B cell (primary cell): Measurements from ENCODE around the gene AHRR. TPM values are rescaled to one million over a fixed set of nuclear protein-coding genes. Genes with fewer than 3 reads are reported as not detected.

Experiments
- ATAC-seq: fragments of 200-7000 bp; cut with Tn5 transposase; one replicate; pipeline ENCODE4 v1.10.0; 2021; ENCODE audit warnings: low read depth, mild to moderate bottlenecking, moderate number of reproducible peaks, moderate library complexity
- CTCF ChIA-PET: fragments of 350-600 bp; sonication (Branson Sonifier 250); formaldehyde crosslinking; loops from one replicate; lab custom pipeline; 2021; ENCODE audit warnings: antibody characterized with exemption, inconsistent platforms; lab: Charles Lee
- POLR2A ChIA-PET: fragments of 350-600 bp; sonication (Branson Sonifier 250); formaldehyde crosslinking; loops from one replicate; lab custom pipeline; 2021; ENCODE audit warnings: antibody characterized with exemption; lab: Charles Lee
- DNase-seq: peaks from one replicate; pipeline ENCODE4 v3.0.0; 2013
- H2AFZ ChIP-seq: 2 replicates; pipeline ENCODE4 v1.6.1; 2012; ENCODE audit warnings: mild to moderate bottlenecking, low read depth, low read length; ENCODE audit not compliant: insufficient read depth, poor library complexity, severe bottlenecking
- H3K27ac ChIP-seq, 2 donors: 1 replicate in 1 of 2; 2 replicates in 1 of 2; pipeline ENCODE4 v1.5.1; 2012 to 2013; ENCODE audit warnings: low read length in 2 of 2, mild to moderate bottlenecking in 2 of 2, moderate library complexity in 1 of 2
- H3K27me3 ChIP-seq, 4 experiments: fragments of 200-600 bp in 1 of 4; sonication (generic) in 1 of 4; replicated peaks in 1 of 4; 1 replicate in 2 of 4; 2 replicates in 2 of 4; pipeline versions ENCODE4 v1.6.1 to v1.7.0; 2013 to 2016; ENCODE audit warnings: low read length in 3 of 4, mild to moderate bottlenecking in 2 of 4, mixed read lengths in 1 of 4, moderate library complexity in 1 of 4; ENCODE audit not compliant: insufficient read depth in 4 of 4, control insufficient read depth in 3 of 4; ENCODE audit errors: control extremely low read depth in 1 of 4
- H3K36me3 ChIP-seq, 2 experiments: replicated peaks in 1 of 2; 1 replicate in 1 of 2; 2 replicates in 1 of 2; pipeline versions ENCODE4 v1.6.1 to v1.7.1; 2013; ENCODE audit warnings: low read length in 1 of 2; ENCODE audit not compliant: insufficient read depth in 2 of 2, control insufficient read depth in 1 of 2; ENCODE audit errors: control extremely low read depth in 1 of 2, extremely low read depth in 1 of 2
- H3K4me1 ChIP-seq, 2 donors: fragments of 200-600 bp in 1 of 2; sonication (generic) in 1 of 2; 1 replicate in 1 of 2; 2 replicates in 1 of 2; pipeline versions ENCODE4 v1.5.1 to v1.6.1; 2013 to 2017; ENCODE audit warnings: low read length in 2 of 2; ENCODE audit not compliant: control insufficient read depth in 2 of 2, insufficient read depth in 2 of 2
- H3K4me2 ChIP-seq: replicated peaks from 2 replicates; pipeline ENCODE3; 2012; ENCODE audit warnings: mild to moderate bottlenecking, low read depth, low read length; ENCODE audit not compliant: poor library complexity, severe bottlenecking
- H3K4me3 ChIP-seq, 5 experiments: fragments of 200-600 bp in 1 of 5; sonication (generic) in 1 of 5; 1 replicate in 3 of 5; 2 replicates in 2 of 5; pipeline versions ENCODE4 v1.5.1 to v1.7.0; 2011 to 2016; ENCODE audit warnings: low read length in 4 of 5, mild to moderate bottlenecking in 4 of 5, low read depth in 2 of 5, control low read depth in 1 of 5, moderate library complexity in 1 of 5; ENCODE audit not compliant: insufficient read depth in 1 of 5; ENCODE audit errors: control extremely low read depth in 1 of 5, extremely low read depth in 1 of 5
- H3K79me2 ChIP-seq: fragments of 200-600 bp; sonication (generic); one replicate; pipeline ENCODE4 v1.6.0; 2016; ENCODE audit warnings: low read length; ENCODE audit not compliant: control insufficient read depth, insufficient read depth
- H3K9ac ChIP-seq: fragments of 200-600 bp; sonication (generic); 2 replicates; pipeline ENCODE4 v1.6.1; 2017; ENCODE audit warnings: mild to moderate bottlenecking, low read length, moderate library complexity
- H3K9me3 ChIP-seq, 3 donors: one replicate each; pipeline versions ENCODE4 v1.6.1 to v1.7.1; 2013; ENCODE audit warnings: low read length in 2 of 3; ENCODE audit not compliant: control insufficient read depth in 2 of 3, insufficient read depth in 1 of 3; ENCODE audit errors: control extremely low read depth in 1 of 3
- H4K20me1 ChIP-seq: 2 replicates; pipeline ENCODE4 v1.6.0; 2012; ENCODE audit warnings: mild to moderate bottlenecking, low read length; ENCODE audit not compliant: insufficient read depth, control insufficient read depth, poor library complexity, severe bottlenecking
- H3K27ac Mint-ChIP-seq: one replicate; pipeline ENCODE4 v1.8.0; 2021; ENCODE audit warnings: mixed read lengths
- H3K27me3 Mint-ChIP-seq: one replicate; pipeline ENCODE4 v1.8.0; 2021; ENCODE audit warnings: mixed read lengths
- H3K4me1 Mint-ChIP-seq: one replicate; pipeline ENCODE4 v1.8.0; 2021; ENCODE audit warnings: mixed read lengths
- H3K4me3 Mint-ChIP-seq: one replicate; pipeline ENCODE4 v1.8.0; 2021; ENCODE audit warnings: mixed read lengths
- H3K9me3 Mint-ChIP-seq: one replicate; pipeline ENCODE4 v1.8.0; 2022; ENCODE audit warnings: mixed read lengths; ENCODE audit not compliant: insufficient read depth
- EZH2 ChIP-seq: IDR thresholded peaks from 2 replicates; pipeline ENCODE4 v1.6.1; 2012; ENCODE audit warnings: borderline replicate concordance, low read depth, mild to moderate bottlenecking, moderate library complexity, low read length; ENCODE audit not compliant: insufficient read depth, poor library complexity, severe bottlenecking
- WGBS: methylation state at CpG from one replicate; pipeline ENCODE4 v1.1.5; 2013; ENCODE audit warnings: missing lambda C conversion rate; ENCODE audit not compliant: insufficient coverage; 5-methylcytosine and 5-hydroxymethylcytosine counted together
- intact Hi-C: fragments of 100-400 bp; cut with micrococcal nuclease; formaldehyde crosslinking; loops from one replicate; pipeline ENCODE4 v1.10.0; 2022
- polyA plus RNA-seq: library from polyadenylated mRNA; depleted of rRNA; stranded (reverse); fragments of >200 nt; gene quantifications from 2 replicates; pipeline ENCODE4 v1.2.3, GENCODE V29; 2012
- total RNA-seq, 2 donors: library from RNA; stranded (reverse); fragments of 120-200 nt in 1 of 2; gene quantifications; 1 replicate in 1 of 2; 2 replicates in 1 of 2; pipeline versions ENCODE4 v1.2.3 to v1.2.4, GENCODE V29; 2013 to 2022
- TF ChIP-seq, protein P1 (sequence below): fragments of 200-600 bp; IDR thresholded peaks from one replicate; pipeline ENCODE4 v1.8.0; 2022; ENCODE audit warnings: antibody characterized with exemption, mild to moderate bottlenecking

AHRR gene
- total and polyA plus RNA-seq, 2 donors (not counting 1 experiment from before 2014, with no cell fraction given), result 0.13 to 1.7 TPM

DNA sequence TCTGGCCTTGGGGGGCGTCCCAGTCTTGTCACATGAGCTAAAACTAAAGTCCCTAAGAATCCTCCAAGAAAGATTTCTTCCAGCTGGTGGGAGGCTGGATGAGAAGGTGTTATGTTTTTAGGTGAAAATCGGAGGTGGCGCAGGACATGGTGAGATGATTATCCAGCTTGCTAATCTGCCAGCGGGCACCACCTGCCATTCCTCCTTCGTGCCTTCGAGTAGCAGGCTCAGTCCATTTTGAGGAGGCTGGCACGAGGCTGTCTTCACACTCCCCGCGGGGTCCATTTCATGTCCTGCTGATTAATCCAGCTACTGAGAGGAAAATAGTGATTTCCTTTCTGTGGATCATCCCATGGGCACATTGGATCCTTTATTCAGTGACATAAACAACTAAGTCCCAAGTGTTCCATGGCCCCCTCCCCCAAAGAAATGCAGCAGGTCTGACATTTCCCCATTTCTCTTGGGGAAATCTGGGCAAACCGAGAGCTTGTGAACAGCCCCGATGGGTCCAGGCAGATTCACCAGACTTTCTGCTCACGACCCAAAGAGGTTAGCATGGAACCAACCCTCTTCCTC, 83.2 kb downstream of the AHRR start:
- DNase-seq (no peak), ATAC-seq (no peak)
- no peak overlapping the region for H2AFZ ChIP-seq
- H4K20me1 ChIP-seq, result no peaks in the 10 kb centered on the region
- ChIA-PET POLR2A (no interaction called here), CTCF (no interaction called here)
- H3K4me1 ChIP-seq, result peaks cover 25% of the 10 kb centered on the region in 2 donors
- no peak overlapping the region for H3K4me3 ChIP-seq
- Mint-ChIP-seq H3K4me3 (no peak overlapping the region), H3K27me3 (peaks cover 47% of the 10 kb centered on the region), H3K27ac (no peak overlapping the region), H3K9me3 (no peaks in the 10 kb centered on the region), H3K4me1 (peaks cover 39% of the 10 kb centered on the region)
- TF ChIP-seq, protein P1, sequence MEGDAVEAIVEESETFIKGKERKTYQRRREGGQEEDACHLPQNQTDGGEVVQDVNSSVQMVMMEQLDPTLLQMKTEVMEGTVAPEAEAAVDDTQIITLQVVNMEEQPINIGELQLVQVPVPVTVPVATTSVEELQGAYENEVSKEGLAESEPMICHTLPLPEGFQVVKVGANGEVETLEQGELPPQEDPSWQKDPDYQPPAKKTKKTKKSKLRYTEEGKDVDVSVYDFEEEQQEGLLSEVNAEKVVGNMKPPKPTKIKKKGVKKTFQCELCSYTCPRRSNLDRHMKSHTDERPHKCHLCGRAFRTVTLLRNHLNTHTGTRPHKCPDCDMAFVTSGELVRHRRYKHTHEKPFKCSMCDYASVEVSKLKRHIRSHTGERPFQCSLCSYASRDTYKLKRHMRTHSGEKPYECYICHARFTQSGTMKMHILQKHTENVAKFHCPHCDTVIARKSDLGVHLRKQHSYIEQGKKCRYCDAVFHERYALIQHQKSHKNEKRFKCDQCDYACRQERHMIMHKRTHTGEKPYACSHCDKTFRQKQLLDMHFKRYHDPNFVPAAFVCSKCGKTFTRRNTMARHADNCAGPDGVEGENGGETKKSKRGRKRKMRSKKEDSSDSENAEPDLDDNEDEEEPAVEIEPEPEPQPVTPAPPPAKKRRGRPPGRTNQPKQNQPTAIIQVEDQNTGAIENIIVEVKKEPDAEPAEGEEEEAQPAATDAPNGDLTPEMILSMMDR, result no peak
- TF ChIP-seq EZH2, result no peak
- no peak overlapping the region for H3K27ac ChIP-seq
- WGBS, result 91% methylated on average over 11 of the region's 12 CpGs
- H3K27me3 ChIP-seq, result peaks cover 0 to 9% (median 4%) of the 10 kb centered on the region in 4 experiments
- no peaks in the 10 kb centered on the region for H3K36me3 ChIP-seq
- intact Hi-C loops, result no loop called here
- H3K79me2 ChIP-seq, result no peaks in the 10 kb centered on the region
- H3K9me3 ChIP-seq, result peaks cover 0 to 7% (median 0%) of the 10 kb centered on the region in 3 donors
- H3K4me2 ChIP-seq, result no peak overlapping the region
- no peak overlapping the region for H3K9ac ChIP-seq

DNA sequence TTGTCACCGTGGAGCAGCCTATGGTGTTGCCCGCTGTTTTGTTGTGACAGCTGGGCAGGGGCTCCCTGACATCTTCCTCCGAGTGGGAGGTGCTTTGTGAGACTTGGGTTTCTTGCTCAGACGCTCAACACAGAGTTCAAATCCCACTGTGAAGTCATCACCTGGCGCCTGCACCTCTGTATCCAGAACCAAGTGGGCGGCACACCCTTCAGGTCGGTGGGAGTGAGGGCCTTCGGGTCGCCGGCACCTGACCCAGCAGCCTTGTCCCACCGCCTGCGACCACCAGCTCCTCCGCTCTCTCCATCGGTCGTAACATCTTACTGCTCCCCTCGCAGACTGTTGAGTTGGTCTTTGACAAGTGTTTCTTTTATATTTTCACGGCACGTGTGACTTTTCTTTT, 83.9 kb downstream of the AHRR start:
- Histone ChIP-seq H3K4me2 (no peak overlapping the region), H3K4me3 (no peak overlapping the region), H3K9me3 (peaks cover 0 to 6% (median 0%) of the 10 kb centered on the region in 3 donors), H3K27me3 (peaks cover 0 to 7% (median under 1%) of the 10 kb centered on the region in 4 experiments), H3K4me1 (peaks cover 18% of the 10 kb centered on the region in 2 donors), H4K20me1 (no peaks in the 10 kb centered on the region), H3K36me3 (no peaks in the 10 kb centered on the region), H3K27ac (no peak overlapping the region), H3K79me2 (no peaks in the 10 kb centered on the region), H2AFZ (no peak overlapping the region), H3K9ac (no peak overlapping the region)
- Mint-ChIP-seq H3K4me3 (no peak overlapping the region), H3K27me3 (peaks cover 44% of the 10 kb centered on the region), H3K9me3 (no peaks in the 10 kb centered on the region), H3K4me1 (peaks cover 32% of the 10 kb centered on the region), H3K27ac (peak overlapping the region; percentile 43)
- WGBS, result 97% methylated on average over 17 of the region's 18 CpGs
- CTCF ChIA-PET, result no interaction called here
- POLR2A ChIA-PET, result no interaction called here
- ATAC-seq (no peak), DNase-seq (no peak)
- intact Hi-C loops, result no loop called here
- TF ChIP-seq, protein P1, result no peak
- TF ChIP-seq EZH2, result no peak
